Measurements from ENCODE around the gene AREL1.

The AREL1 gene

GRCh38 chr14:74655599-74656395 is 57.1 kb downstream of the AREL1 start:
- no peak for DNase-seq

- DNase-seq: no peak
Observed at GRCh38 chr14:74654931-74655330, 57.9 kb downstream of the AREL1 start.

- no peak for DNase-seq
Observed at GRCh38 chr14:74653386-74654138, 59.3 kb downstream of the AREL1 start.

DNA sequence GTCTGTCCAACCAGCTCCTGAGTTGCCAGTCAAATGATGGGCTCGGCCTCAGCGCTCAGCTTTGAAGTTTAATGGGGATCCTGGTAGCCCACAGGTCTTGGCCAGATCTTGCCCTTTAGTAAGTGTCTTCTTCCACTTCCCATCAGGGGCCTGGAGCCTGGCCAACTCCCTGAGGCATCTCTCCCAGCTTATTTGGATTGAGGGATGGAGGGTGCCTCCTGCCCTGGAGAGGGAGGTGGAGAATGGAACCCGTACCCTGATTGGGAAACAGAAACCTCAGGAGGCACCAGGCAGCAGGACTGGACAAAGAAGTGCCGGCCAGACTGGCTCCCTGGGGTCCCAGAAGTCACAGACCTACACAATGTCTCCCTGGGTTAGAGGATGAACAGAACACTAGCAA is 60.3 kb downstream of the AREL1 start:
- DNase-seq: no peak

- DNase-seq: no peak
Observed at GRCh38 chr14:74650927-74651686, 61.8 kb downstream of the AREL1 start.

GRCh38 chr14:74649673-74650072 is 63.2 kb downstream of the AREL1 start:
- DNase-seq: no peak

DNA sequence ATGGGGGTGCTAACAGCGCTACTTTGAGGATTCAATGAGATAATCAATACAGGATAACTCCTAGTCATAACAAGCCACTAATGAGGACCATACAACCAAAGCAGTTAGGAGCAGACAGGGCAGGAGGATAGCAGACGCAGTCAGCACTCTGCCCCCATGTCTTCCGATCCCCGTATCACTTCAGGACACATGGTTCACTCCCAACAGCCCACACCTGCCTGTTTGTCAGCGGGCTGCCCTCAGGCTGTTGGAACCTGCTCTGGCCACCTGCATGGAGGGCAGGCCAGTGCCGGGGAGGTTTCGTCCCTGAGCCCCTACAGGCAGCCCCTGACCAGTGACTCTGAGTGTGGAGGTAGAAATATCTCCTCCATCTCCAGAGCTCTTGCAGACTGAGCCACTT is 63.7 kb downstream of the AREL1 start:
- no peak for DNase-seq

DNA sequence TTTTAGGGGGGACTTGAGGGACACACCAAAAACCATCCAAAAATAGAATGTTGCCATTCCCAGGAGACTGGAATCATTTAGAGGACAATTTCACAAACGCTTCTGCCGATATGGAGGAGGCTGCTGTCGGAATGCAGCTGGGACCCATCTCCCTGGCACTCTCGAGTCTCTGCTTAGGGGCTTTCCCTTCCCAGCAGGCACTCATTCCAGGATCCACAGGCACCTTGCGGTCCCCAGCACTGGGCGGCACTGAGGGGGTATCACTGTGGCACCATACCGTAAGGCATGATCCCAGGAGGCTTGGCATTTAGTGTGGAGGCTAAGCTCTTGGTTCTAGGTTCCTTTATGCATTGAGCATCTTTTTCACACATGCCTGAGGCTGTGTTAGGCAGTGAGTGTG is 64.3 kb downstream of the AREL1 start:
- no peak for DNase-seq

DNA sequence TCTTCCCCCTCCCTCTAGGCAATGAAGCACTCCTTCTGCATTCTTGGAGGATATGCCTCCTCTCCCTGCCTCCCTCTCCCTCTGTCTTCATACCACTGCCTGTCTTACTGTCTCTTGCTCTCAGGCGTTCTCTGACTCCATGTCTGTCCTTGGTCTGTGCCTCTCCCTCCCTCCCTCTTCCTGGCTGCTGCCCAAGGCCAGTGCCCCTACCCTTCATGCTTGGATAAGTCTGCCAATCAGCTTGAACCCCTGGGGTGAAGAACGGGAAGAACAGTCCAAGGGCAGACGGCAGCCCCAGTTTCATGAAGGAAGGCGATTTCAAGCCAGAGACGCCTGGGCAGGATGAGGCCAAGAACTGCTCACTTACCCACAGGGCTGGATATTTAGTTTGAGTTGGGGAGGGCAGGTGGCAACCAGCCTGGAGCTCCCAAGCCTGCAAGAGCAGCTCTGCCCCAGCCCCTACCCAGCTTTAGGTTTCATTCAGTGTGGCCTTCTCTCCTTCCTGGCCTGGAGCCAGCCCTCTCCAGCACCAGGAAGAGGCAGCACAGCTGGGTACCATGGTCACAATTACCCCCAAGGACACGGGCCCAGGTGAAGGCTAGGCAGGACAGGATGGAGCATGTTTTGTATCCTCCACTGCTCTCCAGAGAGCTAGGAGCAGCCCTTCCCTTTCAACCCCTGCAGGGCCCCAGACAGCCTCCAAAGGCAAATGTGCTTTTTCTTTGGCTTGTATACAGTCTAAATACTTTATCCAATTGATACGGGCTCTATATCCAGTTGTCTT is 65.0 kb downstream of the AREL1 start:
- DNase-seq: no peak

DNA sequence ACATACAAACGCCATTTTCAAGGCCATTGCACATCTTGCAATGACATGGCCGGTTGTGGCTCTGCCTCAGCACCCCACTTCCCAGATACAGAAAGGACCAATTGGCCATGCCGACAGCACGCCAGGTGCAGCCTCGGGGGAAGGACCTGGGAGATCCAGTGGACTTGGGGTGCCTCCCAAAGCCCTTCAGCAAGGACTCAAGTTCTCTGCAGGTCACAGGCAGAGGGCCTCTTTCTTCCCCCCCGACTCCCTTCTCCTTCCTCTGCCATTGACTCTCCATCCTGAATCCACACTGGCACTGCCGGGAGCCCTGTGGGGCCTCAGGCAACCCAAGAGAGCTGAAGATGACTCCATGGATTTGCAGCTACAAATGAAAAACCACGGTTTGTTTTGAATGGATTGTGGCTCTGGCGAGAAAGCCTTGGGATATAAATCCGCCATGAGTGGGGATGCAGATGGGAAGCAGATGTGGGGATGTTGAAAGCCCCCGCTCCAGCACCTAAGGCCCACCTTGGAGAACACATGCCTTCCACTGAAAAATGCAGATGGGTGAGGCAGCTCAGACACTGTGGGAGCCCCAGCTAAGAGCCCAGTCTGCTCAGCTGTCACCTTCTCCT is 65.7 kb downstream of the AREL1 start:
- no peak for DNase-seq

GRCh38 chr14:74645756-74646470 is 67.0 kb downstream of the AREL1 start:
- DNase-seq: no peak

- DNase-seq: no peak
Observed at GRCh38 chr14:74645244-74645643, 67.6 kb downstream of the AREL1 start.

- DNase-seq: no peak
Observed at GRCh38 chr14:74641601-74642391, 71.1 kb downstream of the AREL1 start.

GRCh38 chr14:74638966-74639365 is 73.9 kb downstream of the AREL1 start:
- no peak for DNase-seq

GRCh38 chr14:74638066-74638465 is 74.8 kb downstream of the AREL1 start:
- no peak for DNase-seq

DNA sequence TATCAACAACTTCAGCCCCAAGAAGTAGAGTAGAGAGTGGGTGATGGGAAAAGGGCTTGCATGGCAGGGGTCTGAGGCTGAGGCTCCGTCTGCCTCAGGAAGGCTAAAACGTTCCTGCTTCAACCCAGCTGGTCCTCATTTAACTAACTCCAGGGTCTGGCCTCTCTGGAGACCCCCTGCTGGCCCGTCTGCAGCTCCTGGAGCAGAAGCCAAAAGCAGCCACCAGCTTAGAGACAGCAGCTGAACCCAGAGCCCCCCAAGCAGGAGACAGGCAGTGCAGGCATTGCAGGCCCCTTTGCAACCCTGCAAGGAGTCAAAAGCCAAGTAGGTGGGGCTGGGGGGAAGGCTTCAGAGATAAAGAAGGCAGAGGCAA is 75.7 kb downstream of the AREL1 start:
- DNase-seq: no peak

GRCh38 chr14:74636424-74637177 is 76.3 kb downstream of the AREL1 start:
- DNase-seq: no peak

DNA sequence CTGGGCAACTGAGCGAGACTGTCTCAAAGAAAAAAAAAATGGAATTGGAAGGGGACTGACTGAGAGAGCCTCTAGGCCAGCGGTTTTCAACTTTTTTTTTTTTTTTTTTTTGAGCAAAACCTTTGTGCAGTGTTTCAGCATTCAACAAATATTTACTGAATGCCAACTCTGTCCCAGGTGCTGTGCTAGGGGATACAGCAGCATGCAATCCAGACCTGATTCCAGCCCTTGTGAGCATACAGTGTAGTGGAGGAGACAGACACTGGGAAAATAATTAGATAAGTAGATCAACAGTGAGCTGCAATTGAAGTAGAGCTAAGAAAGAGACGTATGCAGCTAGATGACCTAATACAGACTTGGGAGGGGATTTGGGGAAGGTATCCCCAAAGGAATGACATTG is 77.0 kb downstream of the AREL1 start:
- no peak for DNase-seq

- DNase-seq: no peak
Observed at GRCh38 chr14:74634964-74635363, 77.9 kb downstream of the AREL1 start.

- no peak for DNase-seq
Observed at GRCh38 chr14:74634481-74634880, 78.4 kb downstream of the AREL1 start.
